GM13977 (cell line): ENCODE measurements around the gene SLC19A1.

ENCODE experiments used
- DNase-seq: peaks from one replicate; pipeline ENCODE4 v3.0.0; 2012; ENCODE audit warnings: low spot score
- CTCF ChIP-seq: IDR thresholded peaks from 2 replicates; pipeline ENCODE4 v1.5.1; 2012; ENCODE audit warnings: mild to moderate bottlenecking, control low read depth; ENCODE audit not compliant: insufficient read depth; ENCODE audit errors: extremely low read depth, missing control alignments
- in situ Hi-C: fragments of 300-500 bp; cut with MboI; formaldehyde crosslinking; loops from one replicate; pipeline ENCODE4 v1.12.0; 2022; ENCODE audit warnings: low sequenced_read_pairs, low pct_unique_long_range_greater_than_20kb, mixed read lengths, inconsistent platforms; ENCODE audit not compliant: unreplicated experiment

SLC19A1 gene

GRCh38 chr21:45522986-45523385, 19.3 kb downstream of the SLC19A1 start:
- no peak for TF ChIP-seq CTCF
- in situ Hi-C loops = no loop called here
- no peak for DNase-seq

- no peak for DNase-seq
- no peak for TF ChIP-seq CTCF
- in situ Hi-C loops = no loop called here
Measured at GRCh38 chr21:45522381-45522780, 19.9 kb downstream of the SLC19A1 start.

GRCh38 chr21:45521241-45521640, 21.0 kb downstream of the SLC19A1 start:
- no peak for DNase-seq
- in situ Hi-C loops = no loop called here
- no peak for TF ChIP-seq CTCF

- no peak for DNase-seq
- no peak for TF ChIP-seq CTCF
- in situ Hi-C loops = no loop called here
Measured at GRCh38 chr21:45519182-45519581, 23.1 kb downstream of the SLC19A1 start.

- TF ChIP-seq CTCF = no peak
- in situ Hi-C loops = no loop called here
- DNase-seq = no peak
Measured at GRCh38 chr21:45518742-45519141, 23.5 kb downstream of the SLC19A1 start.

- peak; percentile 75 for DNase-seq
- in situ Hi-C loops = no loop called here
Measured at GRCh38 chr21:45517249-45518065, 24.8 kb downstream of the SLC19A1 start.

More at GRCh38 chr21:45517249-45518065, 24.8 kb downstream of the SLC19A1 start:
- no peak for TF ChIP-seq CTCF
